Measurements from ENCODE around the gene SCUBE1. TPM values are rescaled to one million over a fixed set of nuclear protein-coding genes. Genes with fewer than 3 reads are reported as not detected.

SCUBE1 gene
- total and polyA plus RNA-seq, 2 of the 8 experiments (the other 6 are each of a cell fraction or from before 2014, with no cell fraction given): 2.3 to 4.9 TPM

DNA sequence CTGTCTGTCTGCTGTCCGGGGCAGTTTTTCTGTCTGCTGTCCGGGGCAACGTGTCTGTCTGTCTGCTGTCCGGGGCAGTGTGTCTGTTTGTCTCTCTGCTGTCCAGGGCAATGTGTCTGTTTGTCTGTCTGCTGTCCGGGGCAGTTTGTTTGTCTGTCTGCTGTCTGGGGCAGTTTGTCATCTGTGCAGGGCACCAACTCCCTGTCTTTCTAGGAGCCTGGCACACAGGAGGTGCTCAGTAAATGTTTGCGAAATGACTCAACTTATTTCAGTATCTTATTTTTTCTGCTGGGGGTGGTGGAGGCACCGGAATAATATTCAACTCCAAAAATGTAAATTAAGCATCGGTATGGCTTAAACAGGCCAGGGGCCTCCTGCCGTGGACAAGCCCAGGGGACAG, 144.2 kb downstream of the SCUBE1 start:
- H3K79me2 ChIP-seq (ENCODE audit: control insufficient read depth in 1 of 2, insufficient read depth in 2 of 2, low read length in 2 of 2): no peaks in the 10 kb centered on the region
- no peaks in the 10 kb centered on the region for H3K9me3 ChIP-seq (ENCODE audit: insufficient read depth in 2 of 2, low read depth in 1 of 2, low read length in 1 of 2)
- no peak overlapping the region for H3K4me3 ChIP-seq (ENCODE audit: extremely low read depth in 1 of 4, insufficient read depth in 2 of 4, low read depth in 3 of 4, low read length in 4 of 4)
- H4K20me1 ChIP-seq (replicated peaks in 1 of 2; ENCODE audit: control insufficient read depth in 1 of 2, insufficient read depth in 2 of 2, low read length in 2 of 2): no peaks in the 10 kb centered on the region
- H2BK20ac ChIP-seq (ENCODE audit: low read length): no peak overlapping the region
- no peak overlapping the region for H4K91ac ChIP-seq (replicated peaks; ENCODE audit: insufficient read length, low read length)
- no peak overlapping the region for H3K23ac ChIP-seq (ENCODE audit: insufficient read length)
- H3K4ac ChIP-seq (replicated peaks; ENCODE audit: insufficient read length, low read depth, low read length): no peak overlapping the region
- H3K4me2 ChIP-seq (ENCODE audit: insufficient read depth in 1 of 2, low read depth in 2 of 2, low read length in 2 of 2): no peak overlapping the region
- POLR2A ChIA-PET (ENCODE audit: partially characterized antibody): interaction anchor here (0.7 to 2.5 kb wide), 2 partner anchors 11 to 546 kb away, joined by 5 to 14 read pairs; no protein-coding TSS in a partner anchor
- peaks cover 2 to 10% (median 4%) of the 10 kb centered on the region in 4 experiments; a peak in 6 of 7 replicates for H3K4me1 ChIP-seq (replicated peaks in 1 of 4; ENCODE audit: control insufficient read depth in 3 of 4, insufficient read depth in 4 of 4, low read length in 3 of 4)
- H4K5ac ChIP-seq (ENCODE audit: insufficient read length, low read depth, low read length): no peak overlapping the region
- no peak overlapping the region for H3K18ac ChIP-seq (ENCODE audit: extremely low read depth, low read length)
- no peak overlapping the region for H2AFZ ChIP-seq (ENCODE audit: low read length)
- no peaks in the 10 kb centered on the region for H3K36me3 ChIP-seq (ENCODE audit: control insufficient read depth in 2 of 4, insufficient read depth in 4 of 4, low read length in 3 of 4)
- FAIRE-seq: no peak
- H3K23me2 ChIP-seq (ENCODE audit: low read depth, low read length): no peaks in the 10 kb centered on the region
- H3K56ac ChIP-seq (replicated peaks; ENCODE audit: insufficient read length, low read depth, low read length): no peak overlapping the region
- H3K79me1 ChIP-seq (ENCODE audit: low read depth, low read length): no peaks in the 10 kb centered on the region
- H3K27me3 ChIP-seq (replicated peaks in 1 of 4; ENCODE audit: control insufficient read depth in 3 of 4, extremely low read depth in 1 of 4, insufficient read depth in 3 of 4, low read length in 3 of 4): no peaks in the 10 kb centered on the region
- TF ChIP-seq EZH2 (IDR thresholded peaks at IDR 0.05; ENCODE audit: low read depth, low read length, severe bottlenecking) (no peak), TAF1 (IDR thresholded peaks at IDR 0.05; ENCODE audit: low read depth, low read length) (no peak), SIN3A (conservative IDR thresholded peaks at IDR 0.05 in 1 of 2, IDR thresholded peaks at IDR 0.05 in 1 of 2; ENCODE audit: low read depth in 1 of 2, low read length in 2 of 2) (no peak), SRF (IDR thresholded peaks at IDR 0.05; ENCODE audit: low read depth, low read length) (no peak), CEBPB (IDR thresholded peaks at IDR 0.05; ENCODE audit: low read depth, low read length) (no peak), NRF1 (IDR thresholded peaks at IDR 0.05; ENCODE audit: low read depth, low read length) (no peak), CBX8 (IDR thresholded peaks at IDR 0.05; ENCODE audit: borderline replicate concordance, low read depth, low read length) (no peak), SIRT6 (IDR thresholded peaks at IDR 0.05; ENCODE audit: low read length) (no peak), CHD2 (IDR thresholded peaks at IDR 0.05; ENCODE audit: low read length) (no peak), CTBP2 (IDR thresholded peaks at IDR 0.05; ENCODE audit: borderline replicate concordance, insufficient read depth, insufficient read length, low read length) (no peak)
- DNase-seq (ENCODE audit: low read depth in 1 of 2, low spot score in 2 of 2): no peak
- H2BK15ac ChIP-seq (ENCODE audit: low read length): no peak overlapping the region
- CTCF ChIA-PET (ENCODE audit: partially characterized antibody): no interaction called here
- H3K9ac ChIP-seq (replicated peaks in 1 of 4; ENCODE audit: extremely low read depth in 1 of 4, low read depth in 3 of 4, low read length in 3 of 4): no peak overlapping the region
- no peak overlapping the region; the same call in 1 of the 2 replicates for H2BK5ac ChIP-seq (ENCODE audit: low read depth, low read length)
- no peak overlapping the region for H4K8ac ChIP-seq (ENCODE audit: extremely low read depth, insufficient read depth, low read length)
- no peak overlapping the region for H3K27ac ChIP-seq (ENCODE audit: low read depth, low read length)
- WGBS, 2 experiments (ENCODE audit: extremely low coverage in 1 of 2, insufficient coverage in 1 of 2, insufficient read length in 1 of 2, insufficient replicate concordance in 2 of 2, low coverage in 1 of 2, low lambda C conversion rate in 2 of 2, missing lambda C conversion rate in 1 of 2): 85% methylated on average over 9 of the region's 9 CpGs; no CpG with 5 or more reads in 1 of the 2 experiments
- no peak overlapping the region for H2BK12ac ChIP-seq (ENCODE audit: low read depth, low read length)
- H3K14ac ChIP-seq (ENCODE audit: insufficient read length): no peak overlapping the region
- no peak overlapping the region for H2BK120ac ChIP-seq (replicated peaks; ENCODE audit: low read depth, low read length)
- no peak overlapping the region for H2AK5ac ChIP-seq (ENCODE audit: low read depth, low read length)
